ENCODE measurements around the gene TMEM109.

The TMEM109 gene

DNA sequence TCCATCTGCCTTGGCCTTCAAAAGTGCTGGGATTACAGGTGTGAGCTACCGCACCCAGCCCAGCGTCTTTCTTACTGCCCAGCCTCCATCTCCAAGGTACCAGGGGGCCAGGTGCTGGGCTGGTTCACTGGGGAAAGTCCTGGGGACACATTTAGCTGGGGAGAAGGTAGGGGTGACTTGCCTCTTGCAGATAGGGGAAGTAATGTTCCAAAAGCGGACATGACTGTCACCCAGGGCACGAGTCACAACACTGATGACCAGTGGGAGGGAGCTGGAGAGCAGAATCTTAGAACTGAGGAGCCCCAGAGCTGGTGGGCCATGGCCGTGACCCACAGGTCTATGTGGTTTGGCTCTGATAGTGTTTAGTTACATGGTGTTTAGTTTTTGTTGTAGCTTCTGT lies 40.5 kb downstream of the TMEM109 start:
- DNase-seq (ENCODE audit: low read depth) = peak; percentile 41
- no peak overlapping the region for H3K4me3 ChIP-seq (ENCODE audit: low read depth, low read length)
- no peak for TF ChIP-seq CTCF (IDR thresholded peaks at IDR 0.05; ENCODE audit: insufficient read depth, low read depth, low read length, missing control alignments)

DNA sequence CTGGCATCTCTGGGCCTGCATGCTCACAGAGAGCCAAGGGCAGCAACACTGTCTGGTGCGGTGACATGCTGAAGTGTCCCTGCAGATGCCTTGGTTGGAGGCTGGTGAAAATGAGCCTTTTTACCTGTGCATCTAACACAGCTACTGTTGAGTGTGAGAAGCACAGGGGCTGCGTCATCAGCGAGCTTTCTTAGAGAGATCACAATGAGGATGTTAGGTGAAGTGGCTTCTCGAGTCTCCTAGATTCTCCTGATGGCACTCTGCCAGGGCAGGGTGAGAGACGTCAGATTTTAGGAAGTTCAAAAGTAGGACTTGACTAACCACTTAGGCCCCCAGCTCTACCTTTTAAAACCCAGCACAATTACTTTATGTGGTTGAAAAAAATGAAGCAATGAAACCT lies 41.6 kb downstream of the TMEM109 start:
- TF ChIP-seq CTCF (IDR thresholded peaks at IDR 0.05; ENCODE audit: insufficient read depth, low read depth, low read length, missing control alignments) = no peak
- DNase-seq (ENCODE audit: low read depth) = no peak
- H3K4me3 ChIP-seq (ENCODE audit: low read depth, low read length) = no peak overlapping the region

GRCh38 chr11:60957188-60957587 lies 43.2 kb downstream of the TMEM109 start:
- TF ChIP-seq CTCF (IDR thresholded peaks at IDR 0.05; ENCODE audit: insufficient read depth, low read depth, low read length, missing control alignments) = no peak
- H3K4me3 ChIP-seq (ENCODE audit: low read depth, low read length) = no peak overlapping the region
- DNase-seq (ENCODE audit: low read depth) = no peak

DNA sequence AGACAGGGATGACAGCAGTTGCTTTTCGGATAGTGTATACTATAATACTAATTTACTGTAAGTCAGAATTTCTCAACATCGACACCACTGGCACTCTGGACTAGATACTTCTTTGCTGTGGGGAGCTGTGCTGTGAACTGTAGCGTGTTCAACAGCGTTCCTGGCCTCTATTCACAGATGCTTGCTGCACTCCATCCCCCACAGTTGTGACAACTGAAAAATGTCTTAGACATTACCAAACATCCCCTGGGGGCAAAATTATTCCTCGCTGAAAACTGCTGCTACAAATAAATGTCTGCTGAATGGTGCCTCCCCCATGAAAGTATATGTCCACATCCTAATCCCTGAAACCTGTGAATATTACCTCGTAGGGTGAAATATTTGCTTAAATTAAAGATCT lies 45.5 kb downstream of the TMEM109 start:
- no peak for TF ChIP-seq CTCF (IDR thresholded peaks at IDR 0.05; ENCODE audit: insufficient read depth, low read depth, low read length, missing control alignments)
- no peak overlapping the region for H3K4me3 ChIP-seq (ENCODE audit: low read depth, low read length)
- DNase-seq (ENCODE audit: low read depth) = no peak

- no peak for DNase-seq (ENCODE audit: low read depth)
- no peak for TF ChIP-seq CTCF (IDR thresholded peaks at IDR 0.05; ENCODE audit: insufficient read depth, low read depth, low read length, missing control alignments)
- H3K4me3 ChIP-seq (ENCODE audit: low read depth, low read length) = no peak overlapping the region
Observed at GRCh38 chr11:60960405-60960804, 46.4 kb downstream of the TMEM109 start.

DNA sequence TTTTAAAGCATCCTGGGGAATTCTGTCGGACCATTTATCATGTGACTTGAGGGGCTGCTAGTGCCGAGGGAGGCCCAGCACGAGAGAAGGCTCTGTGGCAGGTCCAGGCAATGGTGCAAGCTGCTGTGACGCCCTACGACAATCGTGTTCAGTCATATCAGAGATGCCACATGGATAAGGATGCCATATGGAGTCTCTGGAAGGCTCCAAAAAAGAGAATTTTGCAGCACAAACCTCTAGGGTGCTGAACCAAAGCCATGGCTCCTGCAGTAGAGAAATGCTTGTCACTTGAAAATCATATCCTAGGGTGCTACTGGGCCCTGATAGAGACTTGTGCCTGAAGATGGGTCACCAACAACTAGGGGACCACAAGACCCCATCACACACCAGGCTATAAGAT lies 50.8 kb downstream of the TMEM109 start:
- no peak for DNase-seq (ENCODE audit: low read depth)
- H3K4me3 ChIP-seq (ENCODE audit: low read depth, low read length) = no peak overlapping the region
- no peak for TF ChIP-seq CTCF (IDR thresholded peaks at IDR 0.05; ENCODE audit: insufficient read depth, low read depth, low read length, missing control alignments)

DNA sequence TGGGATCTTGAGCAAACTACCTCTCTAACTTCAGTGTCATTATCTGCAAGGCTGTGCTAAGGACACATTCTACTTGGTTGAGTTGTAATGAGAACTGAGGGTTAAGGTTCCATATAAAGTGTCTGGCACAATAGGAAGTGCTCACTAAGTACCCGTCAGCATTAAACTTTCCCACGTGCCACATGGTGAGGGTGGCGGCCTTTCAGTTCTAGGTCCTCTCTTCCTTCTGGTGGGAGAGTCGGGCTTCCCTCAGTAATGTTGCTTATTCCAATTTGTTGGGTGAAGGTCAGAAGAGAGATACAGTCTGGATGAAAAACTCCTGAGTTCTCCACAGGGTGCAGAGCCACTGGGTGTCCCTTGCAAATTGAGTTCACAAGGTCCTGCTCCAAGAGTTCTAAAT lies 52.9 kb downstream of the TMEM109 start:
- no peak for DNase-seq (ENCODE audit: low read depth)
- no peak for TF ChIP-seq CTCF (IDR thresholded peaks at IDR 0.05; ENCODE audit: insufficient read depth, low read depth, low read length, missing control alignments)
- H3K4me3 ChIP-seq (ENCODE audit: low read depth, low read length) = no peak overlapping the region
